ENCODE data around the gene ADRA2C. TPM values are rescaled to one million over a fixed set of nuclear protein-coding genes. Genes with fewer than 3 reads are reported as not detected.

ADRA2C gene
- total RNA-seq, 1 experiment from 2014 or later, result 8.6 TPM

- H4K91ac ChIP-seq (ENCODE audit: insufficient read length, low read depth, low read length), result no peak overlapping the region
Observed at GRCh38 chr4:3786196-3786869, 20.1 kb downstream of the ADRA2C start.

More at GRCh38 chr4:3786196-3786869, 20.1 kb downstream of the ADRA2C start:
- H3K14ac ChIP-seq (ENCODE audit: insufficient read depth, low read length), result no peak overlapping the region
- H3K27ac ChIP-seq (ENCODE audit: insufficient read length, low read depth, low read length), result no peak overlapping the region
- peaks cover 0 to 4% of the 10 kb centered on the region in 2 experiments; a peak in 3 of 5 replicates for H3K9me3 Mint-ChIP-seq
- H3K79me1 ChIP-seq (ENCODE audit: insufficient read depth, low read depth, low read length, poor library complexity, severe bottlenecking), result no peaks in the 10 kb centered on the region
- H3K18ac ChIP-seq (ENCODE audit: insufficient read length, low read depth, low read length), result no peak overlapping the region
- no peaks in the 10 kb centered on the region for H3K23me2 ChIP-seq (ENCODE audit: insufficient read length, low read depth, low read length, poor library complexity, severe bottlenecking)
- no peaks in the 10 kb centered on the region for H4K20me1 ChIP-seq (ENCODE audit: control insufficient read depth, insufficient read depth, insufficient read length)
- H2BK12ac ChIP-seq (ENCODE audit: insufficient read length, low read depth, low read length), result no peak overlapping the region
- no peak overlapping the region for H3K4ac ChIP-seq (ENCODE audit: low read depth, low read length)
- DNase-seq, result no peak
- H3K23ac ChIP-seq (ENCODE audit: insufficient read length, low read depth, low read length), result no peak overlapping the region
- no peaks in the 10 kb centered on the region for H3K4me1 ChIP-seq (ENCODE audit: insufficient read depth, low read length)
- H2AK5ac ChIP-seq (ENCODE audit: insufficient read length, low read length), result no peak overlapping the region
- WGBS (ENCODE audit: extremely low coverage, insufficient read length, low lambda C conversion rate), result no CpG with 5 or more reads among the region's 13 CpGs
- no peaks in the 10 kb centered on the region for H3K27me3 ChIP-seq (ENCODE audit: insufficient read depth, low read length)
- H3K4me3 Mint-ChIP-seq, result no peak overlapping the region
- H2BK20ac ChIP-seq (ENCODE audit: low read depth, low read length, poor library complexity, severe bottlenecking), result no peak overlapping the region
- H3K27ac Mint-ChIP-seq, result no peak overlapping the region
- no peak overlapping the region for H2BK120ac ChIP-seq (ENCODE audit: low read depth, low read length, poor library complexity, severe bottlenecking)
- no peak overlapping the region for H3K9ac ChIP-seq (ENCODE audit: extremely low read depth, insufficient read length, low read length)
- H4K8ac ChIP-seq (replicated peaks; ENCODE audit: insufficient read length, low read depth, low read length), result no peak overlapping the region
- no peak overlapping the region for H4K5ac ChIP-seq (ENCODE audit: insufficient read length, low read depth, low read length)
- no peak overlapping the region for H2AFZ ChIP-seq (ENCODE audit: low read length)
- no peak overlapping the region for H3K4me2 ChIP-seq (ENCODE audit: insufficient read depth, insufficient read length, low read length)
- H2BK15ac ChIP-seq (ENCODE audit: low read depth, low read length), result no peak overlapping the region
- H3K27me3 Mint-ChIP-seq (ENCODE audit: low read depth), result peaks cover 19% of the 10 kb centered on the region
- TF ChIP-seq CTCF (conservative IDR thresholded peaks at IDR 0.05), result no peak; the same call in 2 of the 3 replicates
- no peaks in the 10 kb centered on the region for H3K79me2 ChIP-seq (ENCODE audit: insufficient read depth, low read length)
- H3K4me1 Mint-ChIP-seq, result peaks cover 4 to 7% of the 10 kb centered on the region in 2 experiments; a peak in 3 of 4 replicates
- no peak overlapping the region for H3K56ac ChIP-seq (ENCODE audit: insufficient read length, low read depth, low read length)
- no peaks in the 10 kb centered on the region for H3K9me3 ChIP-seq (ENCODE audit: control insufficient read depth, low read depth, low read length)
- no peaks in the 10 kb centered on the region for H3K36me3 Mint-ChIP-seq (ENCODE audit: insufficient read depth in 1 of 3, low read depth in 3 of 3)
- no peak overlapping the region for H2BK5ac ChIP-seq (ENCODE audit: insufficient read length, low read length)
- H3T11ph ChIP-seq (ENCODE audit: low read length), result no peak overlapping the region

Data from H9 (cell line).